Measurements from ENCODE around the gene FGF16.

The FGF16 gene

GRCh38 chrX:77446029-77446585 is 1.1 kb upstream of the FGF16 start:
- no peak overlapping the region for H3K27ac ChIP-seq
- TF ChIP-seq CTCF (IDR thresholded peaks at IDR 0.05) (peak; percentile 40), ZFX (IDR thresholded peaks at IDR 0.05; ENCODE audit: borderline replicate concordance) (no peak)

- TF ChIP-seq ZFX (IDR thresholded peaks at IDR 0.05; ENCODE audit: borderline replicate concordance) (no peak), CTCF (IDR thresholded peaks at IDR 0.05) (no peak)
- no peak overlapping the region for H3K27ac ChIP-seq
These were observed 722 bp downstream of the FGF16 start for GRCh38 chrX:77447653-77448569.

- H3K27ac ChIP-seq: no peak overlapping the region
- TF ChIP-seq ZFX (IDR thresholded peaks at IDR 0.05; ENCODE audit: borderline replicate concordance) (no peak), CTCF (IDR thresholded peaks at IDR 0.05) (no peak)
These were observed 3.2 kb downstream of the FGF16 start for GRCh38 chrX:77450415-77450814.

- TF ChIP-seq ZFX (IDR thresholded peaks at IDR 0.05; ENCODE audit: borderline replicate concordance) (no peak), CTCF (IDR thresholded peaks at IDR 0.05) (no peak)
- H3K27ac ChIP-seq: no peak overlapping the region
These were observed 3.8 kb downstream of the FGF16 start for GRCh38 chrX:77450996-77451395.

GRCh38 chrX:77453190-77453589 is 6.0 kb downstream of the FGF16 start:
- no peak for TF ChIP-seq CTCF (IDR thresholded peaks at IDR 0.05)
- no peak for TF ChIP-seq ZFX (IDR thresholded peaks at IDR 0.05; ENCODE audit: borderline replicate concordance)
- no peak overlapping the region for H3K27ac ChIP-seq

DNA sequence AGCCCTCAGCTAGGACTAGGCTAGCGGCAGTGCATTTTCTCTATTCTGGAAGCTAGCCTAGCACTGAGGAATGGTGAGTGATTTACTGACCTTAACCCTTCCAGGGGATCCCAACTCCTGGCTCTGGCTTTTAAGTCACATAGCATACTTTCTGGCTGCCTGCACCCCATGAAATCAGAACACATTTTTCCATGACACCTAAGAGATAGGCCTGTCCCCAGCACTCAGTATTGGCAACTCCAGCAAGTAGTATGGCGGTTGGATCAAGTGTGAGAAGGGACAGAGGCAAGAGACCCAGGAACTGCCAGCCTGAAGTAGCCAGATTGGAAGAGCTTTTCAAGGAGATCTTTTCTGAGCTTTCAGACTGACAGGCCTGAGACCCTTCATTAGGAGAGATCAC is 8.2 kb downstream of the FGF16 start:
- H3K27ac ChIP-seq: no peak overlapping the region
- TF ChIP-seq CTCF (IDR thresholded peaks at IDR 0.05): no peak
- no peak for TF ChIP-seq ZFX (IDR thresholded peaks at IDR 0.05; ENCODE audit: borderline replicate concordance)

- H3K27ac ChIP-seq: no peak overlapping the region
- TF ChIP-seq CTCF (IDR thresholded peaks at IDR 0.05) (no peak), ZFX (IDR thresholded peaks at IDR 0.05; ENCODE audit: borderline replicate concordance) (no peak)
These were observed 36.9 kb downstream of the FGF16 start for GRCh38 chrX:77484045-77484444.
